PFSK-1 (cell line): ENCODE measurements around the gene SLC7A10.

Source experiments
- FOXP2 ChIP-seq: optimal IDR thresholded peaks from 2 replicates; pipeline ENCODE3; 2011; ENCODE audit warnings: borderline replicate concordance, control low read depth, inconsistent platforms; ENCODE audit not compliant: insufficient read depth; ENCODE audit errors: extremely low read length, extremely low read depth
- POLR2AphosphoS5 ChIP-seq: IDR thresholded peaks from 2 replicates; pipeline ENCODE4 v1.6.1; 2012; ENCODE audit warnings: low read depth, mild to moderate bottlenecking, control low read depth, low read length, moderate library complexity
- REST ChIP-seq, 2 experiments: IDR thresholded peaks; 2 replicates each; pipeline versions ENCODE4 v1.6.1 to v1.8.0; 2011 to 2012; ENCODE audit warnings: low read depth in 2 of 2, low read length in 2 of 2, control low read depth in 1 of 2, inconsistent platforms in 1 of 2, mild to moderate bottlenecking in 1 of 2, moderate library complexity in 1 of 2; ENCODE audit not compliant: insufficient read depth in 1 of 2
- SIN3A ChIP-seq: IDR thresholded peaks from 2 replicates; pipeline ENCODE4 v1.6.1; 2012; ENCODE audit warnings: mild to moderate bottlenecking, low read length, moderate library complexity, borderline replicate concordance; ENCODE audit not compliant: insufficient read depth
- TAF1 ChIP-seq: IDR thresholded peaks from 2 replicates; pipeline ENCODE4 v1.6.1; 2012; ENCODE audit warnings: low read length, control low read depth, borderline replicate concordance; ENCODE audit not compliant: insufficient read depth

Gene SLC7A10

GRCh38 chr19:33271246-33272021 lies 45.8 kb upstream of the SLC7A10 start:
- TF ChIP-seq TAF1: no peak
- no peak for TF ChIP-seq REST (IDR thresholded peaks at IDR 0.05; ENCODE audit: insufficient read depth in 1 of 2, low read depth in 2 of 2, low read length in 2 of 2)
- no peak for TF ChIP-seq SIN3A
- TF ChIP-seq POLR2AphosphoS5: no peak
- no peak for TF ChIP-seq FOXP2

GRCh38 chr19:33270769-33271168 lies 45.1 kb upstream of the SLC7A10 start:
- TF ChIP-seq FOXP2: no peak
- TF ChIP-seq SIN3A: no peak
- TF ChIP-seq TAF1: no peak
- TF ChIP-seq POLR2AphosphoS5: no peak
- no peak for TF ChIP-seq REST (IDR thresholded peaks at IDR 0.05; ENCODE audit: insufficient read depth in 1 of 2, low read depth in 2 of 2, low read length in 2 of 2)

GRCh38 chr19:33269016-33269415 lies 43.4 kb upstream of the SLC7A10 start:
- TF ChIP-seq POLR2AphosphoS5 (no peak), TAF1 (no peak), SIN3A (no peak), FOXP2 (no peak), REST (IDR thresholded peaks at IDR 0.05; ENCODE audit: insufficient read depth in 1 of 2, low read depth in 2 of 2, low read length in 2 of 2) (no peak)

- TF ChIP-seq POLR2AphosphoS5 (no peak), FOXP2 (no peak), REST (IDR thresholded peaks at IDR 0.05; ENCODE audit: insufficient read depth in 1 of 2, low read depth in 2 of 2, low read length in 2 of 2) (no peak), TAF1 (no peak), SIN3A (no peak)
Measured at GRCh38 chr19:33268162-33268991, 42.7 kb upstream of the SLC7A10 start.
